T-helper 1 cell treated with Interleukin-12 subunit alpha and Interleukin-12 subunit beta and Interleukin-4 antibody, amounts not matched to agents 30 ng/mL and 1 ng/mL, for 36 hours (primary cell): ENCODE results near the gene POF1B. TPM values are rescaled to one million over a fixed set of nuclear protein-coding genes. Genes with fewer than 3 reads are reported as not detected.
"Not testable (repeated sequence)": the region's sequence is repeated elsewhere in the genome, so short reads cannot be mapped to it uniquely, and the experiment has no call there.

Experiments used
- intact Hi-C: fragments of 100-400 bp; cut with micrococcal nuclease; formaldehyde crosslinking; loops from one replicate; pipeline ENCODE4 v1.15.1; 2024
- total RNA-seq: library from RNA; stranded (reverse); gene quantifications from 2 replicates; pipeline ENCODE4 v1.2.3, GENCODE V29; 2022

The POF1B gene
- total RNA-seq = 0.12 and 0.29 TPM in 2 replicates

GRCh38 chrX:85379174-85379907, at the start of gene POF1B:
TSS of gene POF1B (minus strand) at chrX:85379665. CDS start at chrX:85379454, 211 bp downstream.
- intact Hi-C loops = no loop called here

GRCh38 chrX:85429066-85429465, 49.6 kb upstream of the POF1B start:
- intact Hi-C loops = no loop called here

GRCh38 chrX:85419293-85419692, 39.8 kb upstream of the POF1B start:
- intact Hi-C loops = no loop called here

- intact Hi-C loops = no loop called here
Observed at GRCh38 chrX:85391878-85392238, 12.4 kb upstream of the POF1B start.

GRCh38 chrX:85391185-85391877, 11.9 kb upstream of the POF1B start:
- intact Hi-C loops = no loop called here

GRCh38 chrX:85381602-85382001, 2.1 kb upstream of the POF1B start:
- intact Hi-C loops = no loop called here

GRCh38 chrX:85378461-85378860, 1.0 kb downstream of the POF1B start:
- intact Hi-C loops = no loop called here

- intact Hi-C loops = no loop called here
Observed at GRCh38 chrX:85375333-85375738, 4.1 kb downstream of the POF1B start.

- intact Hi-C loops = no loop called here
Observed at GRCh38 chrX:85365370-85365995, 14.0 kb downstream of the POF1B start.

GRCh38 chrX:85359051-85359450, 20.4 kb downstream of the POF1B start:
- intact Hi-C loops = no loop called here

GRCh38 chrX:85345523-85345922, 33.9 kb downstream of the POF1B start:
- intact Hi-C loops = no loop called here

GRCh38 chrX:85327060-85327333, 52.5 kb downstream of the POF1B start:
- intact Hi-C loops = no loop called here

- intact Hi-C loops = no loop called here
Observed at GRCh38 chrX:85326234-85327059, 53.0 kb downstream of the POF1B start.

GRCh38 chrX:85311348-85311747, 68.1 kb downstream of the POF1B start:
- intact Hi-C loops = not testable (repeated sequence)

GRCh38 chrX:85309717-85310116, 69.7 kb downstream of the POF1B start:
- intact Hi-C loops = no loop called here

GRCh38 chrX:85303544-85303943, 75.9 kb downstream of the POF1B start:
- intact Hi-C loops = no loop called here

- intact Hi-C loops = no loop called here
Observed at GRCh38 chrX:85288992-85289723, 90.3 kb downstream of the POF1B start.

- intact Hi-C loops = not testable (repeated sequence)
Observed at GRCh38 chrX:85285286-85285685, 94.2 kb downstream of the POF1B start.

- intact Hi-C loops = loop anchor here (2.0 kb wide), 1 partner anchor 242 kb away; the partner anchor contains the start of gene APOOL
Observed at GRCh38 chrX:85244450-85245211, 134.8 kb downstream of the POF1B start.

- intact Hi-C loops = loop anchor here (2.0 kb wide), 1 partner anchor 241 kb away; the partner anchor contains the start of gene APOOL
Observed at GRCh38 chrX:85243761-85244449, 135.6 kb downstream of the POF1B start, which contains the start of the genes SATL1 and ZNF711. TSS of gene SATL1 (minus strand) at chrX:85243779. CDS start at chrX:85108968, 134,811 bp downstream. TSS of gene ZNF711 (plus strand) at chrX:85243991. CDS start at chrX:85247573, 3,582 bp downstream.
